ENCODE measurements around the gene TOLLIP.

The TOLLIP gene

DNA sequence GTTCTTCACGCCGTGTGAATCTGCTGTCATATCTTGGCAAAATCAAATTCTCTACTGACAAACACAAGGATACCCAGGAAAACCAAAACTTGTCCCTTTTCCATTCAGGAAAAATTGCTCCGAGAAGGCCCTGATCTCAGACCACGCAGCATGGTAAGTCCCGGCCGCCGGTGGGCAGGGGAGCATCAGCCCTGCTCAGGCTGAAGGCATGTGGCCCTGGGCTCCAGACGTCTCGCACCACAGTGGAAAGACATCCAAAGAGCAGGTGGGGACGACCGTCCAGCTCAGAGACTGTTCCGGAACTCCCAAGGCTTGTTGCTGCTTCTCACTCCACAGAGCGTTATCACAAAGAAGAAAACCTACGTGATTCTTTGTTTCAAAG lies 29.8 kb downstream of the TOLLIP start:
- no peak overlapping the region for H3K4me3 ChIP-seq
- H3K9me3 ChIP-seq (ENCODE audit: low read depth, low read length), result no peaks in the 10 kb centered on the region
- H3K27ac ChIP-seq, result no peak overlapping the region
- no peak overlapping the region for H3K9ac ChIP-seq (ENCODE audit: insufficient read length)
- no peak for TF ChIP-seq FOXP2 (optimal IDR thresholded peaks at IDR 0.05; ENCODE audit: control extremely low read depth, extremely low read length, insufficient read depth)
- no peak for TF ChIP-seq EZH2 (IDR thresholded peaks at IDR 0.05)
- DNase-seq (ENCODE audit: low read depth, low spot score), result no peak
- peaks cover 6% of the 10 kb centered on the region; the same call in 1 of the 2 replicates for H3K36me3 ChIP-seq (ENCODE audit: insufficient read depth, low read length)

- no peak overlapping the region for H3K4me3 ChIP-seq
- H3K27ac ChIP-seq, result no peak overlapping the region
- no peak for TF ChIP-seq FOXP2 (optimal IDR thresholded peaks at IDR 0.05; ENCODE audit: control extremely low read depth, extremely low read length, insufficient read depth)
- TF ChIP-seq EZH2 (IDR thresholded peaks at IDR 0.05), result no peak
- no peak for TF ChIP-seq POLR2AphosphoS5 (IDR thresholded peaks at IDR 0.05; ENCODE audit: borderline replicate concordance, low read depth, low read length)
- H3K9ac ChIP-seq (ENCODE audit: insufficient read length), result no peak overlapping the region
- no peak for DNase-seq (ENCODE audit: low read depth, low spot score)
- H3K9me3 ChIP-seq (ENCODE audit: low read depth, low read length), result no peaks in the 10 kb centered on the region
- H3K36me3 ChIP-seq (ENCODE audit: insufficient read depth, low read length), result peaks cover 6% of the 10 kb centered on the region; the same call in 1 of the 2 replicates
Measured at GRCh38 chr11:1278766-1279673, 30.4 kb downstream of the TOLLIP start.

DNA sequence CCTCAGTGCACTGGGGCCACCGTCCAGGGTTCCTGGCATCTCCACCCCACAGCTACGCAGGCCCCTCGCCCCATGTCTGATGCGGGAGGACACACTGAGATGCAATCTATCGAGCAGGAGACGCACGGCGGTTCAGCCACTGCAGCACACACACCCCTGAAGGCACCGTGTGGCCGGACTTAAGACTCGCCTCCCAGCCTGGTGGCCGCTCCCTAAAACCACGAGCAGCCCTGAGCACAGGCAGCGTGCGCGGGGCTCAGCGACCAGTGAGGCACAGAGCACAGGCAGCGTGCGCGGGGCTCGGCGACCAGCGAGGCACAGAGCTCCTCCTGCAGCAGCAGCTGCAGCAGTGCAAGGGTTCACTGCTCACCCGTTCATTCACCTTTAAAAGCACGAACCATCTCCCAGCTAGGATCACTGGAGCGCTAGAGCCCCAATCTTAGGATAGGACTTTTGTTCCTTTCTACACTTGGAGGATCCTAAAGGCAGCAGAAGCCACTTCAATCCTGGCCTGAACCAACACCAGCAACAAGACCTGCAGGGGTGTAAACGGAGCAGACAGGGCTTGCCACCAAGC lies 31.4 kb downstream of the TOLLIP start:
- H3K36me3 ChIP-seq (ENCODE audit: insufficient read depth, low read length), result peaks cover 6% of the 10 kb centered on the region; the same call in 1 of the 2 replicates
- no peak for DNase-seq (ENCODE audit: low read depth, low spot score)
- no peak overlapping the region for H3K9ac ChIP-seq (ENCODE audit: insufficient read length)
- no peaks in the 10 kb centered on the region for H3K9me3 ChIP-seq (ENCODE audit: low read depth, low read length)
- TF ChIP-seq EZH2 (IDR thresholded peaks at IDR 0.05), result no peak
- no peak for TF ChIP-seq POLR2AphosphoS5 (IDR thresholded peaks at IDR 0.05; ENCODE audit: borderline replicate concordance, low read depth, low read length)
- no peak for TF ChIP-seq FOXP2 (optimal IDR thresholded peaks at IDR 0.05; ENCODE audit: control extremely low read depth, extremely low read length, insufficient read depth)
- H3K4me3 ChIP-seq, result no peak overlapping the region
- no peak overlapping the region for H3K27ac ChIP-seq

DNA sequence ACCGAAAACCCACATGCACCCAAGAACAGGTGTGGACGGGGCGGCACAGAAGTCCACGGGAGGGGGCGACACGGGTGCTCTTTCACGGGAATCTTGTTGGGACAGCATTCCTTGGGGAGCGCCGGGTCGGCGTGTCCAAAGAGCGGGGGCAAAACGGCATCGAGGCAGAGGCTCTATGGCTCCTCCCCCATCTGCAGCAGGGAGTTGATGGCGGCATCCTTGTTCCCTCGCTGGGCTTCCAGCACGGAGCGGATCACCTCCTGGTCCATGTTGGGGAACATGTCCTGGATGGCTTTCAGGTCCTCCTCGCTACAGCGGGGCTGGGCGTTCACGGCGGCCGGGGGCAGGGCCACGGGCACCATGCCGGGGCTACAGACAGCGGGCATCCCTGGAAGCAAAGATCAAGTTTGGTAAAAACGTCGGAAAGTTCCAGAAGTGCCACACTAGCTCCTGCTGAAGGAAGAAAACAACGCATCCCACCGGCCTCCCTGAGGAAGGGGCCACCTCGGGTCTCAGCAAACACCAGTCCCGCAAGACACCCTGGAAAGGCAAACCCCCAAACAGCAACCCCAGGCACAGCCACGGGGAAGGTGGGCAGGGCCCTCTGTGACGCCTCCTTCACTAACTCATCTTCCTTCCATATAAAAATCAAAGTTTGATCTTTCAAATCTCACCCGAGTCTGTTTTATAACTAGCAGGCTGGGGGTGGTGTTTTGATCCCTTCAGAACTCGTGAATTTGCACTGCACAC lies 32.4 kb downstream of the TOLLIP start:
- Histone ChIP-seq H3K9me3 (ENCODE audit: low read depth, low read length) (no peaks in the 10 kb centered on the region), H3K9ac (ENCODE audit: insufficient read length) (no peak overlapping the region), H3K4me3 (no peak overlapping the region), H3K36me3 (ENCODE audit: insufficient read depth, low read length) (peaks cover 6% of the 10 kb centered on the region; the same call in 1 of the 2 replicates), H3K27ac (no peak overlapping the region)
- TF ChIP-seq POLR2AphosphoS5 (IDR thresholded peaks at IDR 0.05; ENCODE audit: borderline replicate concordance, low read depth, low read length) (no peak), EZH2 (IDR thresholded peaks at IDR 0.05) (no peak), FOXP2 (optimal IDR thresholded peaks at IDR 0.05; ENCODE audit: control extremely low read depth, extremely low read length, insufficient read depth) (no peak)
- no peak for DNase-seq (ENCODE audit: low read depth, low spot score)

GRCh38 chr11:1276041-1276790 lies 33.2 kb downstream of the TOLLIP start:
- TF ChIP-seq POLR2AphosphoS5 (IDR thresholded peaks at IDR 0.05; ENCODE audit: borderline replicate concordance, low read depth, low read length) (no peak), EZH2 (IDR thresholded peaks at IDR 0.05) (no peak), FOXP2 (optimal IDR thresholded peaks at IDR 0.05; ENCODE audit: control extremely low read depth, extremely low read length, insufficient read depth) (no peak)
- Histone ChIP-seq H3K9me3 (ENCODE audit: low read depth, low read length) (no peaks in the 10 kb centered on the region), H3K36me3 (ENCODE audit: insufficient read depth, low read length) (peaks cover 6% of the 10 kb centered on the region; the same call in 1 of the 2 replicates), H3K9ac (ENCODE audit: insufficient read length) (no peak overlapping the region), H3K27ac (no peak overlapping the region), H3K4me3 (no peak overlapping the region)
- DNase-seq (ENCODE audit: low read depth, low spot score), result no peak

DNA sequence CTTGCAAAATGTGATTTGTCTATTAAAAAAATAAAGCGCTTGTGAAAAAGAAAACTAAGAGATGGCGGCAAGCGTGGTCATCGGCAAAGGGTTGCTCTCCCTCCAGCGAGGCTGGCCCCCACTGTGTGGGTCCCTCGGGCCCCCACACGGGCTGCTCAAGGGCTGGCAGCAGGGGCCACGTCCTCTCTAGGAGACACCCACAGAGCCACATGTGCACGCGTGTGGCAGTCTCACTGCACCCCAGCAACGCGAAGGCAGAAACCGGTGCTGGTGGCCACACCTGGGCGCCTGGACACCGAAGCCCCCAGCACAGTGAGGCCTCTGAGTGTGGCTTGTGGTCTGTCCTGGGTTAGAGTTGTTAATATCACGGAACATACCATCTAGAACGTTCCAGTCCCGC lies 34.4 kb downstream of the TOLLIP start:
- Histone ChIP-seq H3K27ac (peak overlapping the region; percentile 46; the same call in 1 of the 2 replicates), H3K9ac (ENCODE audit: insufficient read length) (no peak overlapping the region), H3K36me3 (ENCODE audit: insufficient read depth, low read length) (no peaks in the 10 kb centered on the region; the same call in 1 of the 2 replicates), H3K9me3 (ENCODE audit: low read depth, low read length) (no peaks in the 10 kb centered on the region), H3K4me3 (no peak overlapping the region)
- DNase-seq (ENCODE audit: low read depth, low spot score), result no peak
- TF ChIP-seq EZH2 (IDR thresholded peaks at IDR 0.05) (no peak), FOXP2 (optimal IDR thresholded peaks at IDR 0.05; ENCODE audit: control extremely low read depth, extremely low read length, insufficient read depth) (no peak), POLR2AphosphoS5 (IDR thresholded peaks at IDR 0.05; ENCODE audit: borderline replicate concordance, low read depth, low read length) (no peak)

DNA sequence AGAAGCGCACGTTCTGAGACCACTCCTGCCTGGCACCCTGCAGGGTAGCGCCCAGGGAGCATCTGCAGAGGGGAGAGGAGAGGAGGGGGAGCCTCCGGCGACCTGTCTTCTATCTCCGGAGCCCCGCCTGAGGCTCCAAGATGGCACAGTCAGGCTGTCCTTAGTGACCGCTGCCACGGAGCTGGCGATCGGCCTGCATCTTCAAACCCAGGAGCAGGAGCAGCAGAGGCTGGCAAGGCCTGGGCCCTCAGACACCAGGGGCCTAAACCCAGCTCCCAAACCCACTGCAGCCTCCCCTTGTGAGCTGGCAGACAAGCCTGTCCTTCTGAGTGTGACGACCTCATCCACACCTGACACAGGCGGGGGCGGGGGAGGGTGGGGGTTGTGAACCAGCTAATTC lies 34.9 kb downstream of the TOLLIP start:
- peak overlapping the region; percentile 46; the same call in 1 of the 2 replicates for H3K27ac ChIP-seq
- TF ChIP-seq FOXP2 (optimal IDR thresholded peaks at IDR 0.05; ENCODE audit: control extremely low read depth, extremely low read length, insufficient read depth) (no peak), POLR2AphosphoS5 (IDR thresholded peaks at IDR 0.05; ENCODE audit: borderline replicate concordance, low read depth, low read length) (no peak), EZH2 (IDR thresholded peaks at IDR 0.05) (no peak)
- H3K36me3 ChIP-seq (ENCODE audit: insufficient read depth, low read length), result no peaks in the 10 kb centered on the region
- no peaks in the 10 kb centered on the region for H3K9me3 ChIP-seq (ENCODE audit: low read depth, low read length)
- H3K9ac ChIP-seq (ENCODE audit: insufficient read length), result no peak overlapping the region
- DNase-seq (ENCODE audit: low read depth, low spot score), result no peak
- H3K4me3 ChIP-seq, result no peak overlapping the region
